Measurements from ENCODE around the gene CMTM8. TPM values are rescaled to one million over a fixed set of nuclear protein-coding genes. Genes with fewer than 3 reads are reported as not detected.

The CMTM8 gene
- total and polyA plus RNA-seq, 7 donors, result 0.49 to 7.9 (median 4.3) TPM; not detected in 1

- H3K27me3 ChIP-seq, result no peaks in the 10 kb centered on the region
- peaks cover 0 to 3% (median 0%) of the 10 kb centered on the region in 4 donors for H3K4me1 ChIP-seq
- no peak overlapping the region for H3K4me3 ChIP-seq
- no peak for TF ChIP-seq CTCF (IDR thresholded peaks at IDR 0.05)
- TF ChIP-seq POLR2A (IDR thresholded peaks at IDR 0.05), result no peak
- no peak for TF ChIP-seq POLR2AphosphoS5 (IDR thresholded peaks at IDR 0.05)
- no peak for TF ChIP-seq EP300 (IDR thresholded peaks at IDR 0.05)
- H3K9me3 ChIP-seq, result no peaks in the 10 kb centered on the region
- WGBS, 2 donors, result 90 to 93% methylated on average over 3 of the region's 3 CpGs
- no peak for DNase-seq
- H3K36me3 ChIP-seq, result no peaks in the 10 kb centered on the region
- H3K27ac ChIP-seq, result no peak overlapping the region
- intact Hi-C loops (cut with DNase I), result no loop called here
Observed at GRCh38 chr3:32290619-32291018, 52.1 kb downstream of the CMTM8 start.

GRCh38 chr3:32292085-32292796 lies 53.8 kb downstream of the CMTM8 start:
- Histone ChIP-seq H3K9me3 (no peaks in the 10 kb centered on the region), H3K4me1 (peaks cover 0 to under 1% (median 0%) of the 10 kb centered on the region in 4 donors), H3K27me3 (no peaks in the 10 kb centered on the region), H3K27ac (no peak overlapping the region), H3K4me3 (no peak overlapping the region), H3K36me3 (no peaks in the 10 kb centered on the region)
- TF ChIP-seq POLR2A (IDR thresholded peaks at IDR 0.05), result no peak
- no peak for TF ChIP-seq POLR2AphosphoS5 (IDR thresholded peaks at IDR 0.05)
- TF ChIP-seq CTCF (IDR thresholded peaks at IDR 0.05), result no peak
- no peak for TF ChIP-seq EP300 (IDR thresholded peaks at IDR 0.05)
- WGBS, 2 donors, result 77 to 82% methylated on average over 7 of the region's 7 CpGs
- DNase-seq, result no peak
- intact Hi-C loops (cut with DNase I), result no loop called here

GRCh38 chr3:32293903-32294302 lies 55.4 kb downstream of the CMTM8 start:
- intact Hi-C loops (cut with DNase I), result no loop called here
- no peak overlapping the region for H3K27ac ChIP-seq

GRCh38 chr3:32296251-32297204 lies 58.0 kb downstream of the CMTM8 start:
- H3K9me3 ChIP-seq, result no peaks in the 10 kb centered on the region
- no peak for TF ChIP-seq POLR2AphosphoS5 (IDR thresholded peaks at IDR 0.05)
- peak; percentile 53 to 92 (median 65) for TF ChIP-seq CTCF (IDR thresholded peaks at IDR 0.05)
- intact Hi-C loops (cut with DNase I), result loop anchor here (1.0 to 5.0 kb wide), 3 partner anchors 41 to 371 kb away; no protein-coding TSS in a partner anchor

More at GRCh38 chr3:32293903-32294302, 55.4 kb downstream of the CMTM8 start:
- TF ChIP-seq EP300 (IDR thresholded peaks at IDR 0.05) (no peak), CTCF (IDR thresholded peaks at IDR 0.05) (no peak), POLR2AphosphoS5 (IDR thresholded peaks at IDR 0.05) (no peak), POLR2A (IDR thresholded peaks at IDR 0.05) (no peak)
- WGBS, 2 donors, result 54 to 76% methylated on average over 3 of the region's 3 CpGs
- no peaks in the 10 kb centered on the region for H3K36me3 ChIP-seq
- no peaks in the 10 kb centered on the region for H3K4me1 ChIP-seq
- DNase-seq, result no peak
- H3K4me3 ChIP-seq, result no peak overlapping the region
- no peaks in the 10 kb centered on the region for H3K27me3 ChIP-seq
- no peaks in the 10 kb centered on the region for H3K9me3 ChIP-seq

More at GRCh38 chr3:32296251-32297204, 58.0 kb downstream of the CMTM8 start:
- Histone ChIP-seq H3K27me3 (no peaks in the 10 kb centered on the region), H3K27ac (no peak overlapping the region), H3K4me3 (no peak overlapping the region), H3K4me1 (no peaks in the 10 kb centered on the region), H3K36me3 (no peaks in the 10 kb centered on the region)
- whole genome bisulfite sequencing, 2 donors, result 34 to 35% methylated on average over 8 of the region's 8 CpGs
- peak; percentile 76 for DNase-seq

All from sigmoid colon (tissue), 7 donors.